Activated CD4-positive, alpha-beta T cell treated with anti-CD3 and anti-CD28 coated beads, Interleukin-2, amount 50 U/mL, for 4 hours (primary cell): Measurements from ENCODE around the gene NUDT5.
"Not testable (repeated sequence)": the region's sequence is repeated elsewhere in the genome, so short reads cannot be mapped to it uniquely, and the experiment has no call there.

Experiments
- DNase-seq, 2 experiments: peaks; one replicate each; pipeline ENCODE4 v3.0.0-alpha.2; 2020

Gene NUDT5

DNA sequence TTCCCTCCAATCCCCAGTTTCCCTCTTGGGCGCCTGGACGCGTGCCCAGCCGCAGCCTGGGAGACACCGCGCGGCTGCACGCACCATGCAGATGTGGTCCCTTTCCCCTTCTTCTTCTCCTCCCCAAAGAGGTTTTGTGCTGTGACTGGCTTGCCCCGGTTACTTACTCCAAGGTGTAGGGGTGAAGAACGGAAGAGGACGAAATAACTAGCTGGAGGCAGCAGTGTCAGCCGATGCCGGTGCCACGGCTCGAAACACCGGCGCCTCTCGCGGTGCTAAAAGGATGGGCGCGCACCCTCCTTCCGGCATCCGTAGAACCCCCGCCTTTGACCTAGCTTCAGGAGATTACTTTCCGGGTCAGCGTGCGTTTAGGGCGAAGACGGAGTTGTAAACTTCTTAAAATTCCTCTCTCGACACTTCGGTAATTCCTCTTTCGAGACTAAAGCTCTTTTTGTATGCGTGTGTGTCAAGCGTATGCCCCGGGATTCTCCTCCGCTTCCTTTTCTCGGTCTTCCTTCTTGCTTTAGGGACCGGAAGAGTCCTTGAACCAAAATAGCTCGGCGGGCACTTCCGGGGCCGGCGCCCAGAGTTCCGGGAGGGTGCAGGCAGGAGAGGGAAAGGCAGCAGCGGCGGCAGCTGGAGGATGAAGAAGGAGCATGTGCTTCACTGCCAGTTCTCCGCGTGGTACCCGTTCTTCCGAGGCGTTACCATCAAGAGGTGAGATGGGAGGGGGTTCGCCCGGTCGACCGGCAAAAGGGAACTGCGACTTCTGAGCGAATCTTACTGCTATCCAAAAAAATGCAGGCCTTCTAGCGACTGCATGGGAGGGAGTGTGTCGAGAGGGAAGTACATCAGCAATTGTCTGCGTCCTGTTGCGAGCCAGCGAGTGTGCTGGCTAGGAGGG, at the start of gene NUDT5, which contains the start of gene CDC123:
TSS of gene NUDT5 (minus strand) at position 289 of the 904 bp plus-strand sequence. CDS start 9,600 bp downstream, outside the sequence.
TSS of gene CDC123 (plus strand) at position 586 of the 904 bp plus-strand sequence. CDS start at position 644, 58 bp downstream.
- DNase-seq = peak; percentile 74 to 76

DNA sequence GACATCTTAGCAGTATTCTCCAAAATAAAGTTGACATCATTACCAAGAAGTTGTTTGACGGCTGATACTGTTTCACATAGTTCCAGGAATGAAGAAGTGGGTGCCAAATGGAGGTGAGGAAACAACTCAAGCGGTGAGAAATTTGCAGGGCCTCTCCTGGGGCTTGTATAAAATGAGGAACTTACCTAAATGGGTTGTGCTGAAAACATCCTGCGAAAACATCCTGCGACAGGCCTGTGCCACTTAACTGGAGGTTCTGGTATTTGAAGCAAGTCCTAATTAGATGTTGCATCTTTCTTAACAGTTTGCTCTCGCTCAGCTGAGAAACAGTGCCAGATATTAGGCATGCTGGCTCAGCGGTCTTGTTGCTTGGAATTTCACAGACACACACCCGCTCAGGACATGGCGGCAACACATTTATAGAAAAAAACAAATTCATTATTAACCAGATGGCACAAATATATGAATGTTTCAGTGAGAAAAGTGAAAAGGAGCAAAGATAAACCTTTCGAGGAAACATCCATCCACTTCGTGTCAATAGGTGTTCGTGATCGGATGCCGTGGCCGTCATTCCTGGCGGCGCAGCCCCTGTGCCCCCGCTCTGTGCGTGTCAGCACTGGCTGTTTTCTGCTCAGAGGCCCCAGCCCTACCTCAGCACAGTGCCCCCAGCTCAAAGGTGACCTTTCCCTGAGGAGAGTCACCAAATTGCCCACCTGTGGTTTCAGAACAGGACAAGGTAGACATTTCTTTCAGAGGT, 48.4 kb upstream of the NUDT5 start:
- DNase-seq = no peak

DNA sequence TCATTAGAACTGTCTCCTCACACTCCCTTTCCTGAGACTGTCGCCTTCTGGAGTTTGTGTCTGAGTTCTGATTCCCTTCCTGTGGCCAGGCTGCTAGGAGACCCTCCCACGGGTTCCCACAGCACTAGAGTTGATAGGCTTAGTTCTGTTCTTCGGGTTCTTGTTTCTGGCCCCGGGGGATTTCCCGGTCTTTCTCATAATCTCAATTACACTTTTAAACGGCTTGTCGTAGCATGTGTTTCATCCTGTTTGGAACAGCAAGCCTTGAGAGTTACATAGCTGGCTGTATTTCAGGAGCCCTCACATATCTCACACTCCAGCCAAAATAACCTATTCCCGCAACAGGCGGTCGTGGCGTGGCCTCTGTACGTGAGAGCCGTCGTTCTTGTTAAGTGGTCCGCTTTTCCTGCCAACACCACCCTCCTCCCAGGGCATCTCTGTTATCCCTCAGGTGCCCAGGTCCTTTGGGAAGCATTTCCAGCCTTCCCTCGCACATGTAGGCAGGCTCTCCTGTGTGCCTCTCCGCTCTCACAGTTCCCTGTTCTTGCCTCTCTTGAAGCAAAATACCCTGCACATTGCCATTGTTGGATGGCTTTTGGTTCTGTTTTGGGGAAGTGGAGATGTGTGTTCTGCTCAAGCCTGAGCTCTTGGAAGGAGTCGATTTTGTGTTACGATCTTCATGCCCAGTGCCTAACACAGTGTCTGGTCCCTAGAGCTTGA, 46.3 kb upstream of the NUDT5 start:
- DNase-seq = peak; percentile 9 to 21

DNA sequence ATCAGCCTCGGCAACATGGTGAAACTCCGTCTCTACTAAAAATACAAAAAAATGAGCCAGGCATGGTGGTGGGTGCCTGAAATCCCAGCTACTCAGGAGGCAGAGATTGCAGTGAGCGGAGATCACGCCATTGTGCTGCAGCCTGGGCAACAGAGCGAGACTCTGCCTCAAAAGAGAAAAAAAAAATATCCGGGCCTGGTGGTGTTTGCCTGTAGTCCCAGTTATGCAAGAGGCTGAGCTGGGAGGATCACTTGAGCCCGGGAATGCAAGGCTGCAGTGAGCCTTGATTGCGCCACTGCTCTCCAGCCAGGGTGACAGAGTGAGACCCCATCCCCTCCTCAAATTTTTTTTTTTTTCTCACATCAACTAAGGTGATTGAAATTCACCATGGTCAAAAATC, 43.1 kb upstream of the NUDT5 start:
- no peak for DNase-seq

DNA sequence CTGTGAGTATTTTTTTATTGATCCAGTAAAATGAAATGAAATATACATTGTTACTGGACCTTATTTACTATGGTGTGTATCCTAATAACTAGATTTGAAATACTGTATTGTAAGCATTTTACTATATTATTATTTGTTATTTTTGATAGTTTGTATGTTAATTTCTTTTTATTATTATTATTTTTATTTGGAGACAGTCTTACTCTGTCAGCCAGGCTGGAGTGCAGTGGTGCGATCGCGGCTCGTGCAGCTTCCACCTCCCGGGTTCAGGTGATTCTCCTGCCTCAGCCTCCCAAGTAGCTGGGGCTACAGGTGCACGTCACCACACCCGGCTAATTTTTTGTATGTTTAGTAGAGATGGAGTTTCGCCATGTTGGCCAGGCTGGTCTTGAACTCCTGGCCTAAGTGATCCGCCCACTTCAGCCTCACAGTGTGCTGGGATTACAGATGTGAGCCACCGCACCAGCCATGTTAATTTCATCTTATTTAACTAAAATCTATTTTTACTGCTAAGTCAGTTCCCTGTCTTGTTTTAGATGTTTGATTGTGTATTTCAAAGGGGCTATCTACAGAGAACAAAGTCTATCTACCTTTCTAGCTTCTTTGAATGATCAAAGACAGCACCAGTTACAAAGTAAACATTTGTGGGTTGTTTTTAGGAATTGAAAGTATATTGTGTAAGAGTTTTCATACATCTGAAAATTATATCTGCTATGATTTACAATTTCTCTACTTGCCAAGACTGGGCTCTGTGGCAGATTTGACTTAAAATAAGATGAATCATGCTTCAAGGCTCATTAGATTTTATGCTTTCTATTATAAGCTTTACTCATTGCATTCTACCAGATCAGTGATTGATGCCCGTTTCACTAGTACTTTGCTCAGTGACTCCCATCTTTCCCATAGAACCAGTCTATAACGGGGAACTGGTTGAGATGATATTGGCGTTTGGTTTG, 41.9 kb upstream of the NUDT5 start:
- no peak for DNase-seq

DNA sequence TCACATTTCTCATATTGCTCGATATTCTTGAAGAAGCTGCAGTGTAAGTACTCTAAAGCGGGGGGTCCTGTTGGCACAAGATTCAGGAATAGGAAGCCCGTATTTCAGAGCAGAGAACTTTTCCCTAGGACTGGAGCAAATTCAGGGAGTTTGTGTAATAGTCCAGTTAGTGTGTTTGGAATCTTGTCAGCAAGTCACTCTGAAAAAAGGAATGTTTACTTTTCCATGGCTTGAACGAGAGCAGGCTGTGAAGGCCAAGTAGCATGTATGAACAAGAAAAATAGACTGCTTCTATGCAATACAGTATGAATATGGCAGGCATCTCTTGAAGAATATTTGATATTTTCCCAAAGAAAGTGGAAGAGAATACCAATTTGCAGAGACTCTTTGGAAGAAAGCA, 40.1 kb upstream of the NUDT5 start:
- no peak for DNase-seq

DNA sequence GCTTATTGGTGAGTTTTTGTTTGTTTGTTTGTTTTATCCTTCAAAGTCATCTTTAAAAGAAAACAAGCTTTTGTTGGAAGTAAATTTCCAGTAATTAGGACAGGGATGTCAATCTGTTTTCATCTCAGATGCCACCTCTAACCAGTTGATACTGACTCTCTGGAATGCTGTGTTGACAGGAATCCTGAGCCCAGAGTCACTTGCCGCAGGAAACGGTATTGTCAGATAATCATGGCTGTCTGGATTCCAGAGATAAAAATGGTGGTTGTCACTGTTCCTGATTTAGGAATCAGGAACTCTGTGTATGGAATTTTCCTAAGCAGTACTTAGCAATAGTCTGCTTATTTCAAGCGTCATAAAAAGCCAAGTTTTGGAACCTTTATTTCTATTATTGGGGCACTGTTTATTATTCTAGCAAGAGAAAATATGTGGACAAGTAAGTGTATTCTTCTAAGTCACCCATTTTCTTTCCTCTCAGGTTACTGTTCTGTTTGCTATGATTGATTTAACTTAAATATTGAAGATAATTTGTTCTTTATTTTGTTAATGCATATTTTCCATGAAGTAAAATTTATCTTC, 39.5 kb upstream of the NUDT5 start:
- no peak for DNase-seq

DNA sequence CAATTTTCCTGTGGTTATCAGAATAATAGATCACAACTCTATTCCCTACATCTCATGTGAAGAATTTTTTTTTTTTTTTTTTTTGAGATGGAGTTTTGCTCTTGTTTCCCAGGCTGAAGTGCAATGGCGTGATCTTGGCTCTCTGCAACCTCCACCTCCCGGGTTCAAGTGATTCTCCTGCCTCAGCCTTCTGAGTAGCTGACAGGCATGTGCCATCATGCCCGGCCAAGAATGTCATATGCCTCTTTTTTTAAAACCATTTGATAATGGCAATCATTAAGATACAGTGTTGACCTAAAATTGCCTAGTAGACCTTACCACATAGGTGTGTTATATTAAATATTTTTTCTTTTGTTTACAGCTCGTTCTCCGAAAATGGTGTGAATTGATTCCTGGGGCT, 39.0 kb upstream of the NUDT5 start:
- not testable (repeated sequence) for DNase-seq

DNA sequence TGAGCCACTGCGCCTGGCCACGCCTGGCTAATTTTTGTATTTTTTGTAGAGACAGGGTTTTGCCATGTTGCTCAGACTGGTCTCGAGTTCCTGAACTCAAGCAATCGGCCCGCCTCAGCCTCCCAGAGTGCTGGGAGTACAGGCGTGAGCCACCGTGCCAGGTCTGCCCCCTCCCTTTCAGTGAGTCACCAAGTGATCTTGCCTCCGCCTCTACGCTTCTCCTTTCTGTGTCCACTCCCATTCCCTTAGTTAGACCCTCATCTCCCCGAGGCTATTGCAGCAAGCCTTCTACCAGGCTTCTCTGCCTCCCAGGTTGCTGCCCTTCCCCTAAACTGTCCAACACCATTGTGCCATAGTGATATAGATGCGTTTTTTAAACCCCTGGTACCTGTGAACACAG, 33.2 kb upstream of the NUDT5 start:
- DNase-seq = no peak

DNA sequence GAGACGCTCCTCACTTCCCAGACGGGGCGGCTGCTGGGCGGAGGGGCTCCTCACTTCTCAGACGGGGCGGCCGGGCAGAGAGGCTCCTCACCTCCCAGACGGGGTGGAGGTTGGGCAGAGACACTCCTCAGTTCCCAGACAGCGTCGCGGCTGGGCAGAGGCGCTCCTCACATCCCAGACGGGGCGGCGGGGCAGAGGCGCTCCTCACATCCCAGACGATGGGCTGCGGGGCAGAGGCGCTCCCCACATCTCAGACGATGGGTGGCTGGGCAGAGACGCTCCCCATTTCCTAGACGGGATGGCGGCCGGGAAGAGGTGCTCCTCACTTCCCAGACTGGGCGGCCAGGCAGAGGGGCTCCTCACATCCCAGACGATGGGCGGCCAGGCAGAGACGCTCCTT, 30.7 kb upstream of the NUDT5 start:
- not testable (repeated sequence) for DNase-seq

DNA sequence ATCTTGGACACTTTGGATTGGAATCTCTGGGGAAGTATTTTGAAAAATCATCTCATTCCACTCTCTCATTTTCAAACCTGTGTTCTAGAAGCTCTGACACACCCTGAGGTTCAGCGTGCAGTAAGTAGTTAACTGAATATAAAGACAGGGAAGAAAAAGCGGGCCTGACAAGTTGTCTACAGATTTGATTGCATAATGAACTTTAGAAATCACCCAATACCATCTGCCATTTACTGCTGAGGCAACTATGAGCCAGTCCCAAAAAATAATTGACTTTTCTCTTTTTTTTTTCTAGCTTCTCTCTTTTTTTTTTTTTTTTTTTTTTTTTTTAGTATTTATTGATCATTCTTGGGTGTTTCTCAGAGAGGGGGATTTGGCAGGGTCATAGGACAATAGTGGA, 29.8 kb upstream of the NUDT5 start:
- no peak for DNase-seq

DNA sequence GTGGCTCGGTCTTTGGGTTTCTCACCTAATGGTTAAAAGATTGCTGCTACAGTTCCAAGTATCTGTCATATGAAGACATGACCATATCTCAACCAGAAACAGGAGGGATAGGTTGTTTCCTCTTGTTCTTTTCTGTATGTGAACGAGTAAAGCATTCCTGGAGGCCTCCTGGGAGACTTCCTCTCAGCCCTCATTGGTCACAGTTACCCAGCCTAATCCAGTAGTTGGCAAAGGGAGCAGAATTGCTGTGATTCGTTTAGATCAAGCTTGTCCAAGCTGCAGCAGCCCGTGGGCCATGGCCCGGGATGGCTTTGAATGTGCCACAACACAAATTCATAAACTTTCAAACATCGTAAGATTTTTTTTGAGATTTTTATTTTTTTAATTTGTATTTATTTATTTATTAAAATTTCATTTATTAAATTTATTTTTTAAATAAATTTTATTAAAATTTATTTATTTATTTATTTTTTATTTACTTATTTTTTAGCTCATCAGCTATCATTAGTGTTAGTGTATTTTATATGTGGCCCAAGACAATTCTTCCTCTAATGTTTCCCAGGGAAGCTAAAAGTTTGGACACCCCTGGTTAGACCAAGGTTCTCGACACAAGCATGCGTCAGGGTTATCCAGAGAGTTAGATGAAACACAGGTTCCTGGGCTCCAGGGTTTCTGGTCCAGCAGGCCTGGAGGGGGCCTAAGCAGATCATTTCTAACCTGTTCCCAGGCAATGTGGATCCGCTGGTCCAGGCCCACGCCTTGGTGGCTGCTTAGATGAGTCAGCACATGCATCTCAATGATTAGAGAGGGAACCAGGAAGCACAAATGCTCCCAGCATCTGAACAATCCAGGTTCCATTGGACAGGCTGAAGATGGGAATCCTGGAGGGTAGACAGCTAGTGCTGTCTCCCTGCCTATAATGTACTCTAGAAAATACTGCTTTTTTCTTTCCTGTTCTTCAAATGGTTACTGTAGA, 25.9 kb upstream of the NUDT5 start:
- no peak for DNase-seq

DNA sequence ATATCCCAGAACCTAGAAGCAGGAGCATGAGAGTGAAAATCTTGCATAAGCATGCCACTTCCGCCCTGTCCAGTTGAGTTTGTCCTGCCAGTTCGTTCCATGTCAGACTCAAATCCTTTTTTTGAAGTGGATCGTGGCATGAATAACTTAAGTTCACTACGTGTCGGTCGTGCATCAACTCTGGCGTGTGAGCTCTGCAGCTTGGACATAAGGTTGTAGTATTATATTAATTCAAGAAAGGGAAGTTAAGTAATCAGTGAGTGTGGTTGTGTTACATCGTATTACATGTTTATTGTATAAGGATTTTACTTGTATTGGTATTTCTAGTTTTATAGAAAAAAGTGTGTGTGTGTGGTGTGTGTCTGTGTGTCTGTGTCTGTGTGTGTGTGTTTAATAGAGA, 23.3 kb upstream of the NUDT5 start:
- DNase-seq = no peak

DNA sequence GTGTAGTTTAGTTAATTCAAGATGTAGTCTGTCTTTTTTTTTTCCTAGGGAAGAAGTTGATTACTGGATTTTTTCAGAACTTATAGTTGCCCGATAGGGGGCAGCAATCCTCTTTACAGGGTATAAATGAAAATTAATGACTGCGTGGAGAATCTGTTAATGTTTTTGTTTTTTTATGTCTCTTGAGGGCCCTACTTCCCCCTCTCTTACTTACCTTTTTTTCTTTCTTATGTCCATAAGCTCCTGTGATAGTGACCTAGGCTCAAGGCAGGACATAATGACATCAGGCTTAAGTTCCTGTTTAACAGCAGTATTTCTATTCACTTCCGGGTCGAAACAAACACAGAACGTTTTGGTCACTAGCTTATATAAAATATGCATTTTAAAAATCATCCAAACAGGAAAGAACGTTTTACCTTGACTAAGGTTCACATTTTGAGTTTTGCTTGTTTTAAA, 19.1 kb upstream of the NUDT5 start:
- peak; percentile 8 to 12 for DNase-seq

DNA sequence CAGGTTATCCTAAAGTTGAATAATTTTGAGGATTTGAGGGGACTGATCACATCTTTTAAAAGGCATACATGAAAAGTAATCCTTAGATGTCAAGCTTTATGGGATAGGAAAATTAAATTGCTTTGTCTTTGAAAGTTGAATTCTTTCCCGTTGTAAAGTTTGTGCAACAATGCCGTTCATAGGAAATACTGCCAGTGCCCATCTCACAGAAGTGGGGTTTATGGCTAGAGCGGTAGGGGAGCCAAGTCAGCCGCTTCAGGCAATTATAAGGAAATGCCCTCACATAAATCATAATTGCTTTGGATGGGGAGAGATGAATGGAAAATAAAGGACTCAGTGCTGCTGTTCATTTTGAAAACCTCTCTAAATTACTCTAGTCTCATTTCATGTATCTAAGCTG, 18.4 kb upstream of the NUDT5 start:
- DNase-seq = no peak

DNA sequence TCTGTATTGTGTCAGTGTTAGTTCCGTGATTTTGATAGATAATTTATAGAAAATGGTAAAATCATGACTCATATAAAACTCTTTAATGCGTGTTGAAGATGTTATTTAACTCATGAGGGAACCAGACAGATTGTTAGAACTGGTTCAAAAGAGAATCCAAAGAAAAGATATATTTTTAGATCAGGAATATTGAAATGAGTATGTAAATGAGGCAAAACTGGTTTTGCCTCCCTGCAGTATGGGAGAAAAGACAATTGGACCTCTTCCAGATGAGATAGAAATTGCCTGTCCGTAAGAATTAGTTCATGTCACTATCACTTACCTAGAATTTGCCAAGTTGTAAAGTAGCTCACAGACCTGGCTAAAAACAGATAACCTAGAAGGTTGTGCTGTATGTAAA, 17.9 kb upstream of the NUDT5 start:
- DNase-seq = no peak

DNA sequence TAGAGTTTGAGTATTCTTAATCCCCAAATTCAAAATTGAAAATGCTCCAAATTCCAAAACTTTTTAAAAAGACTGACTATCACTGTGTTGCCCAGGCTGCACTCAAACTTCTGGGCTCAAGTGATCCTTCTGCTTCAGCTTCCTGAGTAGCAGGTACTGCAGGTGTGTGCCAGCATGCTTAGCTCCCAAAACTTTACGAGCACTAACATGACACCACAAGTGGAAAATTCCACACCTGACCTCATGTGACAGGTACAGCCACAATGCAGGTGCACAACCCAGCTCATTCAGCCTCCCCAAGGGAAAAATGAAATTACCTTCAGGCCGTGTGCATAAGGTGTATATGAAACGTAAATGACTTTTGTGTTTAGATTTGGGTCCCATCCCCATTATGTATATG, 16.8 kb upstream of the NUDT5 start:
- no peak for DNase-seq

DNA sequence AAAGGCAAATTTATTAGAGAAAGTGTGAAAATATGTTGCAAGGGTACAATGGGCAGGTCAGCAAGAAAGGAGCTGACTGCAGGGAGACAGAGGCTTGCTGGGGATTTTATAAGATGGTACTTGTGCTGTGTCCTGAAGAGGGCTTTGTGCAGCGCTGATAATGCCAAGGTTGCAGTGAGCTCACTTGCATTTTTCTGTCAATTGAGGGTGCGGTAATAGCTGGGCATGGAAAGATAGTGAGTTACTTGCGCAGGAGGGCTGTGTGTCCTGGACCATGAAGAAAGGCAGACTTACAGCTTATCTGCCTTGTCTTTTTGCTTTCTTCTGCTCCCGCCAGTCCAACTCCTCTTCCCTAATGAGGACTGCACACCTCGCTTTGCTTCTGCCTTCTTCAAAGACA, 12.8 kb upstream of the NUDT5 start:
- DNase-seq = no peak

DNA sequence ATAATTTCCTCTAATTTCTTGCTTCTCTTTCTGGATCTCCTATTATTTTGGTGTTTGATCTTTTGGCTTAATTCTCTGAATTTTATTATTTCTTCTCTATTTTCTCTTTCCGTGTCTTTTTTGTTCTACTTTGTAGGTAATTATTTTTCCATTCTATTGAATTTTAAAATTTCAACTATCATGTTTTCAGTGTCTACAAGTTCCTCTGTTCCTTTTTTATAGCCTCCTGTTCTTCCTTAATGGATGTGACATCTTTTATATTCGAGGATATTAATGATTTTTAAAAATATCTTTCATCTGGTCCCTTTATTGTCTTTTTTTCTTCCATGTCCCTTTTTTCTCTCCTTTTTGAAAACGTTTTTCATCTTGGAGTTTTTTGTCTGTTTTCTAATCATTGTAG, 11.4 kb upstream of the NUDT5 start:
- DNase-seq = no peak

DNA sequence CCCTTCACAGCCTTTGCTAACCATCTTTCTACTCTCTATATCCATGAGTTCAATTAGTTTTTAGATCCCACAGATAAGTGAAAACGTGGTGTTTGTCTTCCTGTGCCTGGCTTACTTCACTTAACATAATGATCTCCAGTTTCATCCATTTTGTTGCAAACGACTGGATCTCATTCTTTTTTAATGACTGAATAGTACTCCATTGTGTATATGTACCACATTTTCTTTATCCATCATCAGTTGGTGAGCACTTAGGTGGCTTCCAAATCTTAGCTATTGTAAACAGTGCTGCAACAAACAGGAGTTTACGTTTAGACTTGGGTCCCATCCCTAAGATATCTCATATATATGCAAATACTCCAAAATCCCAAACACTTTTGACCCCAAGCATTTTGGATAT, 9.4 kb upstream of the NUDT5 start:
- DNase-seq = no peak
